Tibial nerve (tissue), 4 donors: ENCODE results near the gene FGFR4. TPM values are rescaled to one million over a fixed set of nuclear protein-coding genes. Genes with fewer than 3 reads are reported as not detected.

Experiments
- DNase-seq, 2 donors: peaks; one replicate each; pipeline ENCODE4 v3.0.0-alpha.2; 2019; ENCODE audit warnings: low spot score in 2 of 2
- H3K27ac ChIP-seq, 4 donors: fragments of 200-600 bp; sonication (generic) in 3 of 4; one replicate each; pipeline ENCODE4 v1.5.1; 2017 to 2019; ENCODE audit warnings: mild to moderate bottlenecking in 1 of 4
- H3K27me3 ChIP-seq, 2 donors: fragments of 200-600 bp; sonication (generic) in 1 of 2; one replicate each; pipeline versions ENCODE4 v1.5.1 to v1.6.0; 2017 to 2019
- H3K36me3 ChIP-seq, 3 donors: fragments of 200-600 bp; sonication (generic); one replicate each; pipeline ENCODE4 v1.5.1; 2018 to 2019
- H3K4me1 ChIP-seq, 4 donors: fragments of 200-600 bp; sonication (generic) in 3 of 4; one replicate each; pipeline ENCODE4 v1.5.1; 2017 to 2019
- H3K4me3 ChIP-seq, 4 donors: fragments of 200-600 bp; sonication (generic) in 3 of 4; one replicate each; pipeline ENCODE4 v1.5.1; 2017 to 2019; ENCODE audit warnings: mild to moderate bottlenecking in 1 of 4, moderate library complexity in 1 of 4
- H3K9me3 ChIP-seq, 4 donors: fragments of 200-600 bp; sonication (generic) in 3 of 4; one replicate each; pipeline ENCODE4 v1.5.1; 2017 to 2019
- EP300 ChIP-seq, 2 donors: sonication (generic); formaldehyde crosslinking; IDR thresholded peaks; one replicate each; pipeline ENCODE4 v1.6.1; 2017; ENCODE audit warnings: antibody characterized with exemption in 2 of 2, mild to moderate bottlenecking in 1 of 2
- POLR2A ChIP-seq, 2 donors: fragments of 450-650 bp; IDR thresholded peaks; one replicate each; pipeline ENCODE4 v1.6.1; 2017; ENCODE audit warnings: antibody characterized with exemption in 2 of 2, mild to moderate bottlenecking in 2 of 2, moderate library complexity in 2 of 2
- WGBS, 2 donors: methylation state at CpG; one replicate each; pipeline ENCODE4 v1.1.5; 2018; 5-methylcytosine and 5-hydroxymethylcytosine counted together
- total RNA-seq, 4 donors: library from RNA; depleted of rRNA; stranded (reverse); fragments of >200 nt; gene quantifications; one replicate each; pipeline ENCODE4 v1.1.0, GENCODE V29; 2016
- TF ChIP-seq, protein P1 (sequence below), 5 experiments: fragments of 200-600 bp in 3 of 5; fragments of 450-650 bp in 2 of 5; sonication (generic) in 3 of 5; IDR thresholded peaks; one replicate each; pipeline ENCODE4 v1.5.1; 2016 to 2019; ENCODE audit warnings: antibody characterized with exemption in 5 of 5, mild to moderate bottlenecking in 3 of 5, moderate library complexity in 2 of 5

The FGFR4 gene
- total RNA-seq, 4 donors from 2014 or later, result 3.3 to 60.8 (median 12.1) TPM

DNA sequence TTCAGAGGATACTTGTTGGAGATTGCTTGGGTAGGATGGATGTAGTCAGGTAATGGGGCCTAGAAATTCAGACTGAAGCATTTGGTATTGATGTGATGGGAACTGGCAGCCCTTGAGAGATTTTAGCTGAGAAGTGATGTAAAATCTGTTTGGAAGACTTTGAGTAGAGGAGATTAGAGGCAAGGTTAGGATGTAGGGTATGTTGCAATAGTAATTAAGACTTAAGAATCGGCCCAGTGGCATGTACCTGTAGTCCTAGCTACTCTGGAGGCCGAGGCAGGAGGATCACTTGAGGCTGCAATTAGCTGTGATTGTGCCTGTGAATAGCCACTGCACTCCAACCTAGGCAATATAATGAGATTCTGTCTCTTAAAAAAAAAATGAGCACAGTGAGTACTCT is 53.6 kb downstream of the FGFR4 start:
- H3K4me1 ChIP-seq, result peaks cover 6 to 63% (median 26%) of the 10 kb centered on the region in 4 donors
- no peaks in the 10 kb centered on the region for H3K27me3 ChIP-seq
- no peak for TF ChIP-seq POLR2A (IDR thresholded peaks at IDR 0.05)
- H3K9me3 ChIP-seq, result no peaks in the 10 kb centered on the region
- DNase-seq, result no peak
- no peak overlapping the region for H3K4me3 ChIP-seq
- WGBS, 2 donors, result 92 to 93% methylated on average over 2 of the region's 2 CpGs
- no peak overlapping the region for H3K27ac ChIP-seq
- peaks cover 0 to 54% (median 4%) of the 10 kb centered on the region in 3 donors for H3K36me3 ChIP-seq

DNA sequence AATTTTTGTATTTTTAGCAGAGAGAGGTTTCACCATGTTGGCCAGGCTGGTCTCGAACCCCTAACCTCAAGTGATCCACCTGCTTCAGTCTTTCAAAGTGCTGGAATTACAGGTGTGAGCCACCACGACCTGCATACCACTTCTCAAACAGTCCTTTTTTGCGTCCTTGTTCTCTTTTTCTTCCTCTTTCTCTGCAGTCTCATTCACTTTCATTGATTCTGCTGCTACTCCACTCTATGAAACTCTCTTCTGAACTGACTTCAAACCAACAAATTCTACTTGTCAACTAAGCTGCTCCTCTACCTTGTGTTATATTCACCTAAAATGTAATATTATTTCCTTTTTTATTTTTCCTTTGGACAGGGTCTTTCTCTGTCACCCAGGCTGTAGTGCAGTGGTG is 54.8 kb downstream of the FGFR4 start:
- no peak for DNase-seq
- WGBS, 2 donors, result 89 to 91% methylated on average over 3 of the region's 3 CpGs
- TF ChIP-seq EP300 (IDR thresholded peaks at IDR 0.05), result no peak
- no peak for TF ChIP-seq POLR2A (IDR thresholded peaks at IDR 0.05)
- TF ChIP-seq, protein P1, sequence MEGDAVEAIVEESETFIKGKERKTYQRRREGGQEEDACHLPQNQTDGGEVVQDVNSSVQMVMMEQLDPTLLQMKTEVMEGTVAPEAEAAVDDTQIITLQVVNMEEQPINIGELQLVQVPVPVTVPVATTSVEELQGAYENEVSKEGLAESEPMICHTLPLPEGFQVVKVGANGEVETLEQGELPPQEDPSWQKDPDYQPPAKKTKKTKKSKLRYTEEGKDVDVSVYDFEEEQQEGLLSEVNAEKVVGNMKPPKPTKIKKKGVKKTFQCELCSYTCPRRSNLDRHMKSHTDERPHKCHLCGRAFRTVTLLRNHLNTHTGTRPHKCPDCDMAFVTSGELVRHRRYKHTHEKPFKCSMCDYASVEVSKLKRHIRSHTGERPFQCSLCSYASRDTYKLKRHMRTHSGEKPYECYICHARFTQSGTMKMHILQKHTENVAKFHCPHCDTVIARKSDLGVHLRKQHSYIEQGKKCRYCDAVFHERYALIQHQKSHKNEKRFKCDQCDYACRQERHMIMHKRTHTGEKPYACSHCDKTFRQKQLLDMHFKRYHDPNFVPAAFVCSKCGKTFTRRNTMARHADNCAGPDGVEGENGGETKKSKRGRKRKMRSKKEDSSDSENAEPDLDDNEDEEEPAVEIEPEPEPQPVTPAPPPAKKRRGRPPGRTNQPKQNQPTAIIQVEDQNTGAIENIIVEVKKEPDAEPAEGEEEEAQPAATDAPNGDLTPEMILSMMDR (IDR thresholded peaks at IDR 0.05), result no peak
- no peak overlapping the region for H3K27ac ChIP-seq
- no peaks in the 10 kb centered on the region for H3K9me3 ChIP-seq
- H3K36me3 ChIP-seq, result peaks cover 0 to 59% (median 4%) of the 10 kb centered on the region in 3 donors
- no peaks in the 10 kb centered on the region for H3K27me3 ChIP-seq
- no peak overlapping the region for H3K4me3 ChIP-seq
- H3K4me1 ChIP-seq, result peaks cover 0 to 51% (median 15%) of the 10 kb centered on the region in 4 donors

DNA sequence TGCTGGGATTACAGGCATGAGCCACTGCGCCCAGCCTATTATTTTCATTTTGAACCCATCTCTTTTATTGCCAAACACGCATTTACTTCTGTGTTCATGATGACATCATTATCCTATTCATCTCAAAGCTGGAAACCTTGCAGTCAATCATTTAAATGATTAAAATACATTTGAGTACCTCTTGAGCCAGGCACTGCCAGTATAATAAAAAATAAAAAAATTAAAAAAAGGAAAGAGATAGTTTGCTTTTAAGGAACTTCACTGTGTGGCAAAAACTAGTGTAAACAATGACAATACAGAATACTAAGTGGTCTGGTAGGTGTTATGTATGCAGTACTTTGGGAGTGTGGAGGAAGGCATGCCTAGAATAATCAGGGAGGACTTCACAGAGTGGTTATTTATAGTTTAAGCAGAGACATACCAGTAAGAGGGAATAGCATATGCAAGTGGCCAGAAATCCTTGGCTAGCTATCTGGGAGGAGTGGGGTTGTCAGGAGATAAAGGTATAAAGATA is 55.4 kb downstream of the FGFR4 start:
- no peak for DNase-seq
- H3K9me3 ChIP-seq, result no peaks in the 10 kb centered on the region
- peaks cover 0 to 60% (median 4%) of the 10 kb centered on the region in 3 donors for H3K36me3 ChIP-seq
- no peak for TF ChIP-seq EP300 (IDR thresholded peaks at IDR 0.05)
- TF ChIP-seq, protein P1 (IDR thresholded peaks at IDR 0.05), result no peak
- no peak for TF ChIP-seq POLR2A (IDR thresholded peaks at IDR 0.05)
- peaks cover 0 to 44% (median 8%) of the 10 kb centered on the region in 4 donors for H3K4me1 ChIP-seq
- no peaks in the 10 kb centered on the region for H3K27me3 ChIP-seq
- H3K27ac ChIP-seq, result no peak overlapping the region
- WGBS, 2 donors, result 72 to 79% methylated on average over 2 of the region's 2 CpGs
- H3K4me3 ChIP-seq, result no peak overlapping the region

DNA sequence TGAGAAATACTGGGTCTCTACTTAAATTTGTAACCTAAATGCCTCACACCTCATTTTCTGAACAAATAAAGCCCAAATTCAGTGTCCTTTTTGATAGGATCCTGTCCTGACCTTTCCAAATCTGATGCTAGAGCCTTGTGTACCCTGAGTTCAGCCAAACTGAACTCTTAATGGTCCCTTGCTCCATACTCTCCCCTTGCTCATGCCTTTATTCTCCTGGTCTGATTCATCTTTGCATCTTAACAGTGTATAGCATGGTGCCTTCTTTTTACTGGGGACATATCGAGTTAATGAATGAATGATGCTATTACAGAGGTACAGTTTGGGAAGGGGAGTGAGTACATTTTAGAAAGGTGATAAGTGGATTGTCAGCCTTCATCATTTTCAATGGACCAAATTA is 56.1 kb downstream of the FGFR4 start:
- peaks cover 0 to 38% (median 2%) of the 10 kb centered on the region in 4 donors for H3K4me1 ChIP-seq
- peaks cover 0 to 63% (median 4%) of the 10 kb centered on the region in 3 donors for H3K36me3 ChIP-seq
- TF ChIP-seq POLR2A (IDR thresholded peaks at IDR 0.05) (no peak), EP300 (IDR thresholded peaks at IDR 0.05) (no peak)
- TF ChIP-seq, protein P1 (IDR thresholded peaks at IDR 0.05), result no peak

DNA sequence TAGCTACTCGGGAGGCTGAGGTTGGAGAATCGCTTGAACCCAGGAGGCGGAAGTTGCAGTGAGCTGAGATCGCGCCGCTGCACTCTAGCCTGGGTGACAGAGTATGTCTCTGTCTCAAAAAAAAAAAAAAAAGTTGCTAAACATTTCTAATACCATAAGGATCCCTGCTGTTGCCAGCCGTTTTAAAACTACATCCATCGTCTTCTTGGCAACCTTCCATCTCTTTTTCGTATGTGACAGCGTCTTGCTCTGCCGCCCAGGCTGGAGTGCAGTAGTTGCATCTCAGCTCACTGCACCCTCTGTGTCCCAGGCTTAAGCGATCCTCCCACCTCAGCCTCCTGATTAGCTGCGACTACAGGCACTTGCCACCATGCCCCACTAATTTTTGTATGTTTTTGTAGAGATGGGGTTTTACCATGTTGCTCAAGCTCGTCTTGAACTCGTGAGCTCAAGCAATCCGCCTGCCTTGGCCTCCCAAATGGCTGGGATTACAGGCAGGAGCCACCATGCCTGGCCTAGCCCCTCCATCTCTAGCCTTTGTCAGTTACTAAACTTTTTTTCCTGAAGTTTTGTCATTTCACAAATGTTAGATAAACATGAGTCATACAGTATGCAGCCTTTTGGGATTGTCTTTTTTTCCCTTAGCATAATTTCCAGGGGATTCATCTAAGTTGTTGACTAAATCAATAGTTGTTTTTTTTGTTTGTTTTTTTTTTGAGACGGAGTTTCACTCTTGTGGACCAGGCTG is 60.4 kb downstream of the FGFR4 start:
- H3K4me3 ChIP-seq, result no peak overlapping the region
- no peak for DNase-seq
- peaks cover 0 to 85% (median 0%) of the 10 kb centered on the region in 3 donors for H3K36me3 ChIP-seq
- WGBS, 2 donors, result 82 to 83% methylated on average over 17 of the region's 17 CpGs
- H3K4me1 ChIP-seq, result peaks cover 0 to 8% (median 0%) of the 10 kb centered on the region in 4 donors
- no peak overlapping the region for H3K27ac ChIP-seq
- H3K9me3 ChIP-seq, result no peaks in the 10 kb centered on the region
- H3K27me3 ChIP-seq, result no peaks in the 10 kb centered on the region
- TF ChIP-seq EP300 (IDR thresholded peaks at IDR 0.05) (no peak), POLR2A (IDR thresholded peaks at IDR 0.05) (no peak)
- TF ChIP-seq, protein P1 (IDR thresholded peaks at IDR 0.05), result no peak

More for the DNA sequence above, 56.1 kb downstream of the FGFR4 start:
- Histone ChIP-seq H3K4me3 (no peak overlapping the region), H3K9me3 (no peaks in the 10 kb centered on the region), H3K27ac (no peak overlapping the region), H3K27me3 (no peaks in the 10 kb centered on the region)
- no peak for DNase-seq
- WGBS, 2 donors, result 93 to 95% methylated on average over 1 of the region's 1 CpG

Other genes starting within 250 kb of the FGFR4 start
- gene HK3, start 187.6 kb upstream of the FGFR4 start, total RNA-seq, result 10 to 100 TPM in 2 of 4 donors, 1 to 10 TPM in 2; 6.7 to 24.0 (median 15.0) TPM
- 10 to 100 TPM; 40.2 to 56.7 (median 44.6) TPM for gene UIMC1, start 80.1 kb upstream of the FGFR4 start, total RNA-seq
- 10 to 100 TPM; 17.6 to 24.9 (median 18.8) TPM for gene ZNF346, start 64.2 kb upstream of the FGFR4 start, total RNA-seq
- gene NSD1, start 46.9 kb downstream of the FGFR4 start, total RNA-seq, result 10 to 100 TPM; 36.6 to 51.3 (median 40.7) TPM
- 10 to 100 TPM; 24.1 to 56.7 (median 35.4) TPM for gene RAB24, start 216.8 kb downstream of the FGFR4 start, total RNA-seq
- gene PRELID1, start 216.9 kb downstream of the FGFR4 start, total RNA-seq, result 10 to 100 TPM; 52.6 to 87.0 (median 65.2) TPM
- 10 to 100 TPM in 2 of 4 donors, 1 to 10 TPM in 2; 5.2 to 33.9 (median 14.7) TPM for gene MXD3, start 225.0 kb downstream of the FGFR4 start, total RNA-seq